ENCODE results near the gene STRN3. TPM values are rescaled to one million over a fixed set of nuclear protein-coding genes. Genes with fewer than 3 reads are reported as not detected.
A peak's percentile ranks its signal among the peaks of the same experiment; 100 is the strongest.

Gene STRN3
- total and polyA plus RNA-seq, 5 donors from 2014 or later: 3.5 to 27.1 (median 4.4) TPM

DNA sequence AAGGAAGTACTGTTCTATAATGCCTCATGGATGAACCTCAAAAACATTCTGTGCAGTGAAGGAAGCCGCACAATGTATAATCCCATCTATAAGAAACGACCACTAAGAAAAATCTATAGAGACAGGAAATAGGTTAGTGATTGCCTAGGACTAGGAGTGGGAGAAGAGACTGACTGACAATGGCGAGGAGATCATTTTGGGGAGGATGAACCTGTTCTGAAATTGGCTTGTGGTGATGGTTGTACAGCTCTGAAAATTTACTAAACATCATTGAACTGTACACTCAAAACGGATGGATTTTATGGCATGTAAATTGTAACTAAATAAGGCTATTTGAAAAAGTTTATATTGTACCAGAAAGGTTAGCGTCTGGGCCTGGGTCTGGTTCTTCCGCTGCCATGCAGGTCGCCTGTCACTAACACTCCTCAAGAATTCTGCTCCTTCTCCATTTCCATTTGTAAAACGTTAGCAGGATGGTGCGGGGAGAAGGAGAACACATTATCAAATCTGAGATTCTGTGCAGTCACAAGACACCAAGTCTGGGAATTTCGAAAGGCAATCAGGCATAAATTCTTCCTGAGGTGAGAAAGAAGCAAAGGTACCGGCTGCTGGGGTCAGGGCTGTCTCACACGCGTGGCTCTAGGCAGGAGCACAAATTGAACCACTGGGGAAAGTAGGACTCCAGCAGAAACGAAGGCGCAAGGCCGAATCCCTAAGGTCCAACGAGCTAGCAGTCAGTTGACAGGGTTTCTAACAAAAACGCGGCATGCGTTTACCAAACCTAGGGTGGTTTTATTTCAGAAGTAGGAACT lies 152.7 kb downstream of the STRN3 start:
- peaks cover 0 to 5% (median 0%) of the 10 kb centered on the region in 7 donors for H3K9me3 Mint-ChIP-seq
- H3K4me1 ChIP-seq (ENCODE audit: control insufficient read depth, insufficient read depth, low read length, poor library complexity, severe bottlenecking): peaks cover 18% of the 10 kb centered on the region
- no peak overlapping the region for H3K27ac ChIP-seq (ENCODE audit: insufficient read depth, low read length, poor library complexity, severe bottlenecking)
- DNase-seq (no peak), ATAC-seq (ENCODE audit: low read depth in 2 of 2) (no peak)
- peak overlapping the region; percentile 22 to 76 (median 61) for H3K4me3 Mint-ChIP-seq
- H3K27me3 ChIP-seq (ENCODE audit: control insufficient read depth, insufficient read depth, low read length): peaks cover 23% of the 10 kb centered on the region
- no peak overlapping the region for H3K27ac Mint-ChIP-seq
- H3K36me3 ChIP-seq (ENCODE audit: control insufficient read depth, insufficient read depth, low read length): no peaks in the 10 kb centered on the region
- peaks cover 6 to 21% (median 10%) of the 10 kb centered on the region in 4 donors for H3K4me1 Mint-ChIP-seq
- no peak overlapping the region for H3K4me3 ChIP-seq (ENCODE audit: low read depth, low read length)
- no peaks in the 10 kb centered on the region for H3K9me3 ChIP-seq (ENCODE audit: control insufficient read depth in 2 of 2, low read length in 2 of 2)
- H3K36me3 Mint-ChIP-seq: no peaks in the 10 kb centered on the region
- peaks cover 70% of the 10 kb centered on the region for H3K27me3 Mint-ChIP-seq

DNA sequence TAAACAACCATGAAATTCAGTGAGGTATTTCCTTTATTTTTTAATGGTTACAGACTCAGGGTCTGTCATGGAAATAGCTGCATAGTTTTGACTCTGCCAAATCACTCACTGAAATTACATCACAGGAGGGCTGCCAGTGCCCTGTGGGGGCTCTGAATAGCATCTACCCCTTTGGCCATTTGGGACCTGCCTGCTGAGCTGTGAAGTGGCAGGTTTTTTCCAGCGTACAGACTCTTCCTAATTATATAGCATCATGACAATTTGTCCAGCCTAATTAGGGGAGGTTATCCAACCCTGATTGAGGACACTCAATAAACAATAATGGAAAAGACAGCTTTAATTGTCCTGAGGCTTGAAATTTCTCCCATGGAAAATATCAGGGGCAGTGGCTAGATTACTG lies 153.6 kb downstream of the STRN3 start:
- no peak overlapping the region for H3K27ac Mint-ChIP-seq
- no peaks in the 10 kb centered on the region for H3K36me3 ChIP-seq (ENCODE audit: control insufficient read depth, insufficient read depth, low read length)
- H3K9me3 Mint-ChIP-seq: peaks cover 0 to 3% (median 0%) of the 10 kb centered on the region in 7 donors
- H3K4me1 Mint-ChIP-seq: peaks cover 6 to 21% (median 10%) of the 10 kb centered on the region in 4 donors
- peaks cover 23% of the 10 kb centered on the region for H3K27me3 ChIP-seq (ENCODE audit: control insufficient read depth, insufficient read depth, low read length)
- peak overlapping the region in 2 of 4 donors; percentile 21 to 56 for H3K4me3 Mint-ChIP-seq
- H3K4me1 ChIP-seq (ENCODE audit: control insufficient read depth, insufficient read depth, low read length, poor library complexity, severe bottlenecking): peaks cover 18% of the 10 kb centered on the region
- no peak for ATAC-seq (ENCODE audit: low read depth in 2 of 2)
- no peaks in the 10 kb centered on the region for H3K9me3 ChIP-seq (ENCODE audit: control insufficient read depth in 2 of 2, low read length in 2 of 2)
- DNase-seq: no peak
- H3K36me3 Mint-ChIP-seq: no peaks in the 10 kb centered on the region
- no peak overlapping the region for H3K27ac ChIP-seq (ENCODE audit: insufficient read depth, low read length, poor library complexity, severe bottlenecking)
- H3K4me3 ChIP-seq (ENCODE audit: low read depth, low read length): no peak overlapping the region
- H3K27me3 Mint-ChIP-seq: peaks cover 68% of the 10 kb centered on the region

DNA sequence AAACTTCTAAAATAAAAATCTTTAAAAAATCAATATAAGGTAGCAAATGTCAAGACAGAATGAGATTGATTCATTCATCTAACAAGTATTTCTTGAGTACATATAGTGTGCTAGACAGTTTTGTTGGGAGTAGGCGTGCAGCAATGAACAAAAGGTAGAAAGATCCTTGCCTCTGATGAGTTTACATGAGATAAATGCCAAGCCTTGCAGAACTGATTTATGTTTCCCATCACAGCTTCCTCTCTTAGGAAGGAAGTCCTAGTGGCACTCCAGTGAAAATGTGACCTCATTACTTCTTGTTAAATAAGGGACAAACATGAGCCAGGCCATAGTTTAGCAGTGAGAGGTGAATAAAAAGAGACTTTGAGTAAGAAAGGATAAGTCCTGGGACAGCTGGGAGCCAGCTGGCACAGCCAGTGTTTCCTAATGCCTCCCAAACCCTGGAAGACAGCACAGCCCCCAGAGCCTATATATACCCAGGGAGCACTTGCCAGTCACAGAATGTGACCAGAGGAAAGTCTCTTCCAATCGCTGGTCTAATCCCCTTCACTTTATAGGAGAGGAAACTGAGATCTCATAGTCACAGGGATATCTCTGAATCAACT lies 156.5 kb downstream of the STRN3 start:
- peaks cover 9% of the 10 kb centered on the region for H3K4me1 ChIP-seq (ENCODE audit: control insufficient read depth, insufficient read depth, low read length, poor library complexity, severe bottlenecking)
- Mint-ChIP-seq H3K4me1 (peaks cover 3 to 9% (median 7%) of the 10 kb centered on the region in 4 donors), H3K9me3 (peaks cover 0 to 3% (median 0%) of the 10 kb centered on the region in 7 donors), H3K27ac (no peak overlapping the region), H3K36me3 (no peaks in the 10 kb centered on the region), H3K4me3 (no peak overlapping the region), H3K27me3 (peaks cover 61% of the 10 kb centered on the region)
- no peak for ATAC-seq (ENCODE audit: low read depth in 2 of 2)
- H3K9me3 ChIP-seq (ENCODE audit: control insufficient read depth in 2 of 2, low read length in 2 of 2): no peaks in the 10 kb centered on the region
- peaks cover 5% of the 10 kb centered on the region for H3K27me3 ChIP-seq (ENCODE audit: control insufficient read depth, insufficient read depth, low read length)
- DNase-seq: no peak
- no peaks in the 10 kb centered on the region for H3K36me3 ChIP-seq (ENCODE audit: control insufficient read depth, insufficient read depth, low read length)
- H3K4me3 ChIP-seq (ENCODE audit: low read depth, low read length): no peak overlapping the region
- no peak overlapping the region for H3K27ac ChIP-seq (ENCODE audit: insufficient read depth, low read length, poor library complexity, severe bottlenecking)

DNA sequence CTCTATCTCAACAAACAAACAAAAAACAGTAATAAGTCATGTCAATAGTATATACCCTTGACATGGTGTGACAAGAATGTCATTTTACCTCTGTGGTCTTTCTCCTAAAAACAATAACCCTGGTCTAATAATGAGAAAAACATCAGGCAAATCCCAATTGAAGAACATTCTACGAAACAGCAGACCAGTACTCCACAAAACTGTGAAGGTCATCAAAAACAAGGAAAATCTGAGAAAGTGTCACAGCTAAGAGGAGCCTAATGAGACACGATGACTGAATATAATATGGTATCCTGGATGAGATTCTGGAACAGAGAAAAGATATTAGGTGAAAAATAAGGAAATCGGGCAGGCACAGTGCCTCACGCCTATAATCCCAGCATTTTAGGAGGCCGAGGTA lies 157.4 kb downstream of the STRN3 start:
- Histone ChIP-seq H3K4me3 (ENCODE audit: low read depth, low read length) (no peak overlapping the region), H3K27ac (ENCODE audit: insufficient read depth, low read length, poor library complexity, severe bottlenecking) (no peak overlapping the region), H3K36me3 (ENCODE audit: control insufficient read depth, insufficient read depth, low read length) (no peaks in the 10 kb centered on the region), H3K4me1 (ENCODE audit: control insufficient read depth, insufficient read depth, low read length, poor library complexity, severe bottlenecking) (no peaks in the 10 kb centered on the region), H3K9me3 (ENCODE audit: control insufficient read depth in 2 of 2, low read length in 2 of 2) (no peaks in the 10 kb centered on the region), H3K27me3 (ENCODE audit: control insufficient read depth, insufficient read depth, low read length) (peaks cover 7% of the 10 kb centered on the region)
- DNase-seq: no peak
- H3K4me1 Mint-ChIP-seq: peaks cover 3 to 12% (median 7%) of the 10 kb centered on the region in 4 donors
- no peak overlapping the region for H3K4me3 Mint-ChIP-seq
- no peak for ATAC-seq (ENCODE audit: low read depth in 2 of 2)
- peaks cover 60% of the 10 kb centered on the region for H3K27me3 Mint-ChIP-seq
- H3K27ac Mint-ChIP-seq: no peak overlapping the region
- H3K9me3 Mint-ChIP-seq: peaks cover 0 to 3% (median 0%) of the 10 kb centered on the region in 7 donors
- H3K36me3 Mint-ChIP-seq: no peaks in the 10 kb centered on the region

DNA sequence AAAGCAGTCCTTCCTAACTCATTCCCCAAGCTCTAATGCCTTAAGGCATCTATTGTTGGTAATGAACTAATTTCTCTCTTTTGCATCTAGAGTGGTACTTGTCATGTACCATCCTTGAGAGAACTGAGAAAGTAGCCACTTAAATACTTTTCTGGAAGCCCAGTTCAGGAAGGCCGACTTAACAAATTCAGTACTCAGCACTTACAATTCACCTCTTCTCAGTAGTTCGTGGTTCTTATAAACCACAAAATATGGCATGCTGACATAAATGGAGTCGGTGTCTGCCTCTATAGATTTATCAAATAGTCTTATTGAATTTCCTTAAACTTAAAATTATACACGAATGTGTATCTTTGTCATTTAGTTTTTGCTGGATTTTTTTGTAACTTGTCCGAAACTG lies 161.2 kb downstream of the STRN3 start:
- Mint-ChIP-seq H3K9me3 (no peaks in the 10 kb centered on the region), H3K27me3 (peaks cover 30% of the 10 kb centered on the region), H3K4me3 (no peak overlapping the region), H3K36me3 (no peaks in the 10 kb centered on the region), H3K4me1 (peaks cover 4 to 13% (median 8%) of the 10 kb centered on the region in 4 donors), H3K27ac (no peak overlapping the region)
- DNase-seq (no peak), ATAC-seq (ENCODE audit: low read depth in 2 of 2) (no peak)
- Histone ChIP-seq H3K4me1 (ENCODE audit: control insufficient read depth, insufficient read depth, low read length, poor library complexity, severe bottlenecking) (no peaks in the 10 kb centered on the region), H3K36me3 (ENCODE audit: control insufficient read depth, insufficient read depth, low read length) (no peaks in the 10 kb centered on the region), H3K4me3 (ENCODE audit: low read depth, low read length) (no peak overlapping the region), H3K9me3 (ENCODE audit: control insufficient read depth in 2 of 2, low read length in 2 of 2) (no peaks in the 10 kb centered on the region), H3K27me3 (ENCODE audit: control insufficient read depth, insufficient read depth, low read length) (peaks cover 7% of the 10 kb centered on the region), H3K27ac (ENCODE audit: insufficient read depth, low read length, poor library complexity, severe bottlenecking) (no peak overlapping the region)

DNA sequence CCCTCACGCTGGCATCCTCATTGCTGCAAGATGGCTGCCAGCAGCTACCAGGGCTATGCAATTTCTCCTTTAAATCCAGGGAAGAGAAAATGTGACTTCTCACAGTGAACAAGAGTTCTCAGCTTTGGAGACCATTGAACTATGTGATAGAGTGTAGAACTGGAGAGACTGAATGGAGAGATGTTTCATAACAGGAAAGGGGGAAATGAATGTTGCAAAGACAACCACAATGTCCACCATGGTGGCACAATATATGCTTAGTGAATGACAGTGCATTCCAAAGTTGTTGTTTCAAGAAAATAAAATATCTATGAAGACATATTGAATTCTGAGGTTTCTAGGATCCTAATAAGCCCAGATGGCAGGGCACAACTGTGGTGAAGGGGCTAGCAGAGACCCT lies 165.0 kb downstream of the STRN3 start:
- Histone ChIP-seq H3K36me3 (ENCODE audit: control insufficient read depth, insufficient read depth, low read length) (no peaks in the 10 kb centered on the region), H3K27ac (ENCODE audit: insufficient read depth, low read length, poor library complexity, severe bottlenecking) (no peak overlapping the region), H3K27me3 (ENCODE audit: control insufficient read depth, insufficient read depth, low read length) (peaks cover 5% of the 10 kb centered on the region), H3K4me1 (ENCODE audit: control insufficient read depth, insufficient read depth, low read length, poor library complexity, severe bottlenecking) (no peaks in the 10 kb centered on the region), H3K4me3 (ENCODE audit: low read depth, low read length) (no peak overlapping the region), H3K9me3 (ENCODE audit: control insufficient read depth in 2 of 2, low read length in 2 of 2) (no peaks in the 10 kb centered on the region)
- H3K4me3 Mint-ChIP-seq: no peak overlapping the region
- no peak overlapping the region for H3K27ac Mint-ChIP-seq
- DNase-seq (no peak), ATAC-seq (ENCODE audit: low read depth in 2 of 2) (no peak)
- no peaks in the 10 kb centered on the region for H3K9me3 Mint-ChIP-seq
- peaks cover 4 to 13% (median 8%) of the 10 kb centered on the region in 4 donors for H3K4me1 Mint-ChIP-seq
- peaks cover 19% of the 10 kb centered on the region for H3K27me3 Mint-ChIP-seq
- no peaks in the 10 kb centered on the region for H3K36me3 Mint-ChIP-seq

DNA sequence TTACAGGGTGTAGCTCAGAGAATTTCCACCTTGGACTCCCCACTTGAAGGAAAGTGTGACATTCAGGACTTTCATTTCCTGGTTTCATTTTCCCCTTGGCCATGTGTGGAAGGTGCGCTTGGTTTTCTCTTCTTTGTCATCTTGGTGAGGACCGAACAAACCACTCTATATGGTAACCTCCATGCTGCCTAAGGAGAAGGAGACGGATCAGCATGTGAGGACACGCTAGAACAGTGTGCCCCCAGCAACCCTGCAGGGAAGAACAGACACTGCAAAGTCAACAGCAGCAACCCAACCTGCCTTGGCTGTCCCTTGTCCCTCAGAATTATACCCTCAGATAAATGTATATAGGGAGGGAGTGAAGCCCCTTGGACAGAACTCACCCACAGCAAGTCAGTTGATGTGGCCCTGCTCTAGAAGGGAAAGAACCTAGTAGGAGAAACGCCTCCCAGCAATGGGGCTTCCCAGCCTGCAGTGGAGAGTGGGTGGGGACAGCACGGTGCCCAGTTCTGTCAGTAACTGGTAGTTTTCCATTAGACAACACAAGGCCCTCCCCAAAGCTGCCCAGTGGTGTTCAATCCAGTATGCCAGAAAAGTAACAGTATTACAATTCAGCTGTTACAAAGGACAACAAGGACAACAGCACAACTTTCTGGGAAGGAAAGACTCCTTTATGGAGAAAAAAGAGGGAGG lies 170.7 kb downstream of the STRN3 start:
- DNase-seq (no peak), ATAC-seq (ENCODE audit: low read depth in 2 of 2) (no peak)
- Histone ChIP-seq H3K27me3 (ENCODE audit: control insufficient read depth, insufficient read depth, low read length) (no peaks in the 10 kb centered on the region), H3K9me3 (ENCODE audit: control insufficient read depth in 2 of 2, low read length in 2 of 2) (no peaks in the 10 kb centered on the region), H3K27ac (ENCODE audit: insufficient read depth, low read length, poor library complexity, severe bottlenecking) (no peak overlapping the region), H3K36me3 (ENCODE audit: control insufficient read depth, insufficient read depth, low read length) (no peaks in the 10 kb centered on the region), H3K4me1 (ENCODE audit: control insufficient read depth, insufficient read depth, low read length, poor library complexity, severe bottlenecking) (no peaks in the 10 kb centered on the region), H3K4me3 (ENCODE audit: low read depth, low read length) (no peak overlapping the region)
- H3K36me3 Mint-ChIP-seq: no peaks in the 10 kb centered on the region
- H3K27me3 Mint-ChIP-seq: no peaks in the 10 kb centered on the region
- peaks cover 0 to 5% (median 4%) of the 10 kb centered on the region in 4 donors for H3K4me1 Mint-ChIP-seq
- peak overlapping the region in 1 of 4 donors; percentile 21 for H3K4me3 Mint-ChIP-seq
- peaks cover 0 to 2% (median 0%) of the 10 kb centered on the region in 7 donors for H3K9me3 Mint-ChIP-seq
- peak overlapping the region in 1 of 3 donors; percentile 16 for H3K27ac Mint-ChIP-seq

All from CD4-positive, CD25-positive, alpha-beta regulatory T cell (primary cell).